Colon (tissue), 2 donors: ENCODE data around the gene KLHL40.

Experiments used
- FAIRE-seq: peaks from 2 replicates; lab custom pipeline; 2012; peaks lifted over from hg19 to GRCh38; lab: Jason Lieb, UNC
- donor health status: control.
- donor health status: control.

KLHL40 gene

GRCh38 chr3:42668793-42669217 lies 16.5 kb upstream of the KLHL40 start:
- no peak for FAIRE-seq

DNA sequence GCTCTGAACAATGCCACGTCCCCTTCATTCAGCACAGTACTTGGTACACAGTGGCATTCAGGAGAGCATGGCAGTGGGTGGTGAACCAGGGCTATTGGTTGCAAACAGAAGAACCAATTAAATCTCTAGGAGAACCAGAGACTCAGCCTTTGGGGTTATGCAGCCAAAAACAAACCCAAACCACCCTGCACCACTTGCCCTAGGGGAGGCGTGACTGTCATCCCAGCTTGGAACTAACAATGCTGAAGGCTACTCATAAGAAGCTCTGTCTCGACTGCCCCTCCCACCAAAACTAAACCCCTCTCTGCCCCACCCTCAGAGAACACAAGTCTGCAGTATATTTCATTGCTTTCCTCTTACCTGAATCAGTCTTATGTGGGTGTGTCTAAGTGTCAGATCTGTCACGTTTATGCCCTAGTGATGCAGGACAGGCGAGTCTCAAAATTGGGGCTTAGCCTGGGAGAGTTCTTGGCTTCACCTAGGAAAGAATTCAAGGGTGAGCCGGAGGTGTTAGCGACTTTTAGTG lies 15.2 kb upstream of the KLHL40 start:
- FAIRE-seq, result no peak

GRCh38 chr3:42670670-42671069 lies 14.7 kb upstream of the KLHL40 start:
- no peak for FAIRE-seq

DNA sequence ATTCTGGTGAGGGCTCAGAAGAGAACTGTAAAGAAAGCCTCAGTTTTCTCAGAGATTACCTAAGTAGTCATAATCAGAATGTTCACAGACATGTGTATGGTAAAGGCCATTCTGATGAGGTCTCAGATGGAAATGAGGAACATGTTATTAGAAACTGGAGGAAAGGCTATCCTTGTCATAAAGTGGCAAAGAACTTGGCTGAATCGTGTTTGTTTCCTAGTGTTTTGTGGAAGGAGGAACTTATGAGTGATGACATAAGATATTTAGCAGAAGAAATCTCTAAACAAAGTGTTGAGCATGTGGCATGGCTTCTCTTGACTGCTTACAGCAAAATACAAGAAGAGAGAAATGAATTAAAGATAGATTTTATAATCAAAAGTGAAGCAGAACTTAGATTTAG lies 12.8 kb upstream of the KLHL40 start:
- FAIRE-seq, result no peak

DNA sequence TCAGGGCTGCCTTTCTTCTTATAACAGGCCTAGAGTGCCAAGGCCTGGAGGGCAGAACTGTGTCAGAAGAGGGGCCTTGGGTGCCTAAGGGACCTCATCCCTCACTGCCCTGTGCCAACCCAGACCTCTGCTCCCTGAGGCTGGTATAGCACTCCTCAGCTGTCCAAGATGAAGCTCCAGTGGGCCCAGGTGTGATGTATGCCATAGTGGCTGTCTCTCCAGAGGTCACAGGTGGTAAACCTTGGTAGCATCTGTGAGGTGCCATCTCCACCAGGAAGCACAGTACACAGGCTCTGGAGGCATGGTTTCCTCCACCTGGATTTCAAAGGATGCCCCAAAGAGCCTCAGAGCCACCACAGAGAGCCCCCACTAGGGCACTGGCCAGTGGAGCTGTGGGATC lies 12.3 kb upstream of the KLHL40 start:
- no peak for FAIRE-seq

DNA sequence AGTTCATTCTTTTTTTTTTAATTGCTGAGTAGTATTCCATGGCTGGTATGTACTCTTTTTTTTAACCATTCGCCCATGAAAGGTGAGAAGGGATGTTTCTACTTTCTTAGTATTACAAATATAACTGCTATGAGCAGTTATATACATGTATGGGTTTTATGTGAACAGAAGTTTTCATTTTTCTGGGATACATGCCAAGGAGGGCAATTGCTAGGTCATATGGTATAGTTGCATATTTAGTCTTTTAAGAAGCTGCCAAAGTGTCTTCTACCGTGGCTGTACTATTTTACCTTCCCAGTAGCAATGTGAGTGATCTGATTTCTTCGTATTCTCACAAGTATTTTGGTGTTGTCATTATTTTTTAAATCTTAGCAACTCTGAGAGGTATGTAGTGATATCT lies 11.2 kb upstream of the KLHL40 start:
- FAIRE-seq, result no peak

- FAIRE-seq, result no peak
Observed at GRCh38 chr3:42675909-42676308, 9.4 kb upstream of the KLHL40 start.

DNA sequence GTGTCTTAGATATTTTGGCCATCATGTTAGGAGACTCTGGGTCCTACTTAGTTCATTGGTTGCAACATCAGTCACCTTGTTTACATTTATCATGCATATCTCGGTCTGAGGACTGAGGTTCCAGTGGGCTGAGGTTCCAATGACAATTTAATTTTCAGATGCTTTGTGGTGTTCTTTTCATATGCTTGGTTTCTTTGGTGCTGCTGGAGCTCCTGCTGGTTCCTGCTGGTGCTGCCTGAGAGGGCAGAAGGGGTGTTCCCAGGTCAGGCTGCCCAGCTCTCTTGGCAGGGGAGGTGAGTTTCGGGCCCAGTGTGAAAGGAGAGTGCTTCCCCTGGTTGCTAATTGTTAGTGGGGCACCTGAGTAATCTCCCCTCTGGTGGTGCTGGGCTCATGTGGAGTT lies 6.9 kb upstream of the KLHL40 start:
- FAIRE-seq, result no peak

- no peak for FAIRE-seq
Observed at GRCh38 chr3:42680271-42680670, 5.1 kb upstream of the KLHL40 start.

DNA sequence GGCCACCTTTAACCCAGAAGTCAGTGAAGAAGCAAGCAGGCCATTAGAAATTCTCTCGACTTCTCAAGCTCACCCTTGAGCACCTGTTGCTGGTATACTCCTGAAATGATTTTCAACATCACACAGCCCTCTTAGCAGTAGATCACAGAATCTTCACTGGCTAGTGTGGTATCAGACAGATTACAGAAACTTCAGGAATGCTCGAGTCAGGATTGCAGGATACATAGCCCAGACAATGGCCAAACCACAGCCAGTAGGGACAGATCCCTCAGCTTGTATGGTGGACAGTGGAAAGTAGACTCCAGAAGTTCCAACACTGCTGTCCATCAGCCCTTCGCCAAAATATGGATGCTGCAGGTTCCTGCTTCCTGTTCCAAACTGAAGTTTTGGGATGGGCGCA lies 4.5 kb upstream of the KLHL40 start:
- FAIRE-seq, result no peak

DNA sequence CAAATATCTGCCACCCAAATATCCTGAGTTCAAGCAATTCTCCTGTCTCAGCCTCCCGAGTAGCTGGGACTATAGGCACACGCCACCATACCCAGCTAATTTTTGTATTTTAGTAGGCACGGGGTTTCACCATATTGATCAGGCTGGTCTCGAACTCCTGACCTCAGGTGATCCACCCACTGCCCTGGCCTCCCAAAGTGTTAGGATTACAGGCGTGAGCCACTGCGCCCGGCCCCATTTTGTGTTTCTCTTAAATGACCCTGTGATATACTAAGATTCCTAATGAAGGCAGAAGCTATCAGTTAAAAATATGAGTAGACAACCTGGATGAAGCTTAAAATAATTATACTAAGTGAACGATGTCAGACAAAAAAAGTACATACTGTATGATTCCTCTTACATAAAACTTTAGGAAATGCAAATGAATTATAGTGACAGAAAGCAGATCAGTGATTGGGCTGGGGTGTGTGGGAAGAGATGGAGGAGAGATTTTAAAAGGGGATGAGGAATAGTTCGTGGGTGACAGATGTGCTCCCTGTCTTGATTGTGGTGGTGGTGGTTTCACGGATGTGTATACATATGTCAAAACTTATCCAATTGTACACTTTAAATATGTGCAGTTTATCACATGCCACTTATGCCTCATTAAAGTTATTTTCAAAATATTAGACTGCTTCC lies 3.8 kb upstream of the KLHL40 start:
- no peak for FAIRE-seq

GRCh38 chr3:42682301-42683070 lies 2.9 kb upstream of the KLHL40 start:
- no peak for FAIRE-seq

DNA sequence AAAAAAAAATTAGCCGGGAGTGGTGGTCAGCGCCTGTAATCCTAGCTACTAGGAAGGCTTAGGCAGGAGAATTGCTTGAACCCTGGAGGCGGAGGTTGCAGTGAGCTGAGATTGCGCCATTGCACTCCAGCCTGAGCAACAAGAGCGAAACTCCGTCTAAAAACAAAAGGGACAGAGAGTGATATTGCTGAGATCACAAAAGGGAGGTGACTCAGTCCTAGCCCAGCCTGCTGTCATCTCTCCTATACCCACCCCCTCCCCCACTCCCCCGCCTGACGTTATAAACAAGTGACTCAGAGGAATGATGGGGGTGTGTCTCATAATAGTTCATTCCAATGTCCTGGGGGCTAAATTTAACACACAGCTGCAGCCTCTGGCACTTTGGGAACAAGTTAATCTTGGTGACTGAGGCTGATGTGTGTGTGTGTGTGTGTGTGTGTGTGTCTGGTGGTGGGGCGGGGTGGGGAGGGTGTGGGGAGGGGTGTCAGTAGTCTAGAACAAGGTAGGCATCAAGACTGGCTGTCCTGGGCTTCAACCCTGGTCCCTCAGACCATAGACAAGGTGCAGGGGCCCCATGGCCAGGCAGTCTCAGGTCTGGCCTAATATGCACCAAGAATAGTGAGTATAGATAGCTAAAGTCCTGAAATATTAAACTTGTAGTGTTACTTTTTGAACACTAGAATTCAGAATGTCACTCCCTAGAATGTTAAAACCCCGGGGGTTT lies 1.3 kb upstream of the KLHL40 start:
- FAIRE-seq, result no peak

DNA sequence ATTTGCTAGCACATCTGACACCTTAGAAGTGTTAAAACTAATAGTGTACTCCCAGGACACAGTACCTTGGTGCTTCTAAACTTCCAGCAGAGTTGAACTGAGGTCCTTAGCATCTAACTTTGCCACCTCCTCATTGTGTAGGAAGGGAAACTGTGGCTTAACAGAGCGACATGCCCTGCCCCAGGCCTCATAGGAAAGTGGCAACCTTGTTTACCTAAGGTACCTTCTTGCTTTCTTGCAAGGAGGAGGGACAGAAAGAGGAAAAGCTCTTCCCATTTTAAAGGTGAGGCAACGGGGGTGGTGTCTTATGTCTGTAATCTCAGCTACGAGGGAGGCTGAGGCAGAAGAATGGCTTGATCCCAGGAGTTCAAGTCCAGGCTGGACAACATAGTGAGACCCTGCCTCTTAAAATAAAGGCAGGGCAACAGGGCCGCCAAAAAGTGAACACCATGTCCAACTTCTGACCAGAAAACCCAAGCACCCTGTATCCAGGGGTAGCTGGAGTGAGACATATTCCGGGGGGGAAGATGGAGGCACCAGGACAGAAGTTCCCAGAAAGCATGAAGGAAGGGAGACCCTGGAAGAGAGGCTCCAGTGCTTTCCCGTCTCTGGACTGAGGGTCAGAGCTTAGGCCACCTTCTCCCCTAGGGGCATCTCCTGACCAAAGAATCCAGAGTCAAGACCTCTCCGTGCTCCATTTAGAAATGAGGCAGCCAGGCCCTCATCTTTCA lies 540 bp upstream of the KLHL40 start:
- FAIRE-seq, result no peak

DNA sequence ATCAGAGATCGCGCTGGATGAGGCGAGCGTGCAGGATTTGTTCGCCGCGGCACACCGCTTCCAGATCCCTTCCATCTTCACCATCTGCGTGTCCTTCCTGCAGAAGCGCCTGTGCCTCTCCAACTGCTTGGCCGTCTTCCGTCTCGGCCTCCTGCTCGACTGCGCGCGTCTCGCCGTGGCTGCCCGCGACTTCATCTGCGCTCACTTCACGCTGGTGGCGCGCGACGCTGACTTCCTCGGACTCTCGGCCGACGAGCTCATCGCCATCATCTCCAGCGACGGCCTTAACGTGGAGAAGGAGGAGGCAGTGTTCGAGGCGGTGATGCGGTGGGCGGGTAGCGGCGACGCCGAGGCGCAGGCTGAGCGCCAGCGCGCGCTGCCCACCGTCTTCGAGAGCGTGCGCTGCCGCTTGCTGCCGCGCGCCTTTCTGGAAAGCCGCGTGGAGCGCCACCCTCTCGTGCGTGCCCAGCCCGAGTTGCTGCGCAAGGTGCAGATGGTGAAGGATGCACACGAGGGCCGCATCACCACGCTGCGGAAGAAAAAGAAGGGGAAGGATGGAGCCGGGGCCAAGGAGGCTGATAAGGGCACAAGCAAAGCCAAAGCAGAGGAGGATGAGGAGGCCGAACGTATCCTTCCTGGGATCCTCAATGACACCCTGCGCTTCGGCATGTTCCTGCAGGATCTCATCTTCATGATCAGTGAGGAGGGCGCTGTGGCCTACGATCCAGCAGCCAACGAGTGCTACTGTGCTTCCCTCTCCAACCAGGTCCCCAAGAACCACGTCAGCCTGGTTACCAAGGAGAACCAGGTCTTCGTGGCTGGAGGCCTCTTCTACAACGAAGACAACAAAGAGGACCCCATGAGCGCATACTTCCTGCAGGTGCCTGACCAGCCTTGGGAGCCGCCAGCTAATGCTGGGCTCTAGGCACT lies 819 bp downstream of the KLHL40 start:
- FAIRE-seq, result no peak

GRCh38 chr3:42686832-42687650 lies 1.7 kb downstream of the KLHL40 start:
- FAIRE-seq, result no peak

- FAIRE-seq, result no peak
Observed at GRCh38 chr3:42688016-42688415, 2.7 kb downstream of the KLHL40 start.

DNA sequence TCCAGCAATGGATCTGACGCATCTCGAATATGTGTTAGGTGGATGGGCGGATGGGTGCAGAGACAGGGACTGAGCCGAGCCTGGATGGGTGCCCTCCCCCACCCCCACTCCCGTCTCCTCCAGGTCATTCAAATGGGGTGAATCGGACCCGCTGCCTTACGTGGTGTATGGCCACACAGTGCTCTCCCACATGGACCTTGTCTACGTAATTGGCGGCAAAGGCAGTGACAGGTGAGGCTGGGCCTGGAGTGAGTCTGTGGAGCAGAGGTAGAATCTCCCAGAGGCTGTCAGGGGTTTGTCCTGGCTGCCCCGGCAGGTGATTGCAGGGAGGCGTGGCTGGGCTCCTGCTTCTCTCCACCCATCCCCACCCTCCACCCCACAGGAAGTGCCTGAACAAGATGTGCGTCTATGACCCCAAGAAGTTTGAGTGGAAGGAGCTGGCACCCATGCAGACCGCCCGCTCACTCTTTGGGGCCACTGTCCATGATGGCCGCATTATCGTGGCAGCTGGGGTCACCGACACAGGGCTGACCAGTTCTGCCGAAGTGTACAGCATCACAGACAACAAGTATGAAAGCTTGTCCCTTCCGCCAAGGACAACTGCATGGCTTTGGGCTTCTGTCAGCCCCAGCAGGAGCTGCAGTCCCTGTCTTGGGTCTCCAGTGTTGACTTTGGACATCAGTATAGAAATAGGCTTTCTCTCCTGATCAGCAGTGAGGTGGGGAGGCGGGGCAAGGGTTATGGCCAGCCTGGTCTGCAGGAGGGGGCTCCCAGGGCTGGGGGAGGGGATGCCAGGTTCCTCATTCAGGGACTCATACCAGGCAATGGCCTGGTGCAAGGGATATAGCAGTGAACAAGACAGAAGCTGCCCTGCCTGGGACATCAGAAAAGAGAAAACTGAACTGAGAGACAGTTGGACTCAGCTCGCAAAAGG lies 3.4 kb downstream of the KLHL40 start:
- no peak for FAIRE-seq

DNA sequence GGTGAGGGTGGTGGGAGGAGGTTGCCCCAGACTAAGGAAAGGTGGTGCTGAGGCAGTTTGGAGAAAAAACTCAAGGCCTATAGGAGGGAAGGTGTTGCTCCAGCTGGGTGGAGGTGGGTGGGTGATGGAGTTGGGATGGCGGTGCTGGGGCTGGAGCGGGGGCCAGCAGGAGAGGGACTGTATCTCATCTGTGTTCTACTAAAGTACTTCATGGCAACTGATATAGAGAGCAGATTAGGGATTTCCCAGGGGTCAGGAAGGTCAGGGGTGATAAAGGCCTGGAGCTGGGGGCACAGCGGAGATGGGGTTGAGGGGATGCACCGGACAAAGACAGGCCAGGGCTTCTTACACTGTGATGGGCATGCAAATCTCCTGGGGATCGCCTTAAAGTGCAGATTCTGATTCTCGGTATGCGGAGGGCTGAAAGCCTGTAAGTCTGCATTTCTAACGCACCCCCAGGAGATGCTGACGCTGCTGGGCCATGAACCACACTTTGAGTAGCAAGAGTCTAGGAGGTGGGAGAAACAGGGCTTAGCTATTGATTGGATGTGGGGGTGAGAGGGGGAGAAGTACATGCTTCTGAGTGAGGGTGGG lies 4.2 kb downstream of the KLHL40 start:
- FAIRE-seq, result no peak
